Thyroid gland (tissue), 4 donors: Measurements from ENCODE around the gene OR10D3. TPM values are rescaled to one million over a fixed set of nuclear protein-coding genes. Genes with fewer than 3 reads are reported as not detected.

Source experiments
- DNase-seq, 2 donors: peaks; one replicate each; pipeline ENCODE4 v3.0.0-alpha.2; 2019
- H3K27ac ChIP-seq, 3 donors: fragments of 200-600 bp; sonication (generic); 1 replicate in 2 of 3; 2 replicates in 1 of 3; pipeline ENCODE4 v1.5.1; 2016 to 2019; ENCODE audit warnings: mild to moderate bottlenecking in 1 of 3, moderate library complexity in 1 of 3
- H3K27me3 ChIP-seq: fragments of 200-600 bp; sonication (generic); one replicate; pipeline ENCODE4 v1.5.1; 2019
- H3K36me3 ChIP-seq, 2 donors: fragments of 200-600 bp; sonication (generic); one replicate each; pipeline ENCODE4 v1.5.1; 2016 to 2019
- H3K4me1 ChIP-seq, 2 donors: fragments of 200-600 bp; sonication (generic); one replicate each; pipeline ENCODE4 v1.5.1; 2017 to 2019
- H3K4me3 ChIP-seq, 3 donors: fragments of 200-600 bp; sonication (generic); replicated peaks in 1 of 3; 1 replicate in 2 of 3; 2 replicates in 1 of 3; pipeline ENCODE4 v1.5.1; 2016; ENCODE audit warnings: mild to moderate bottlenecking in 1 of 3
- H3K9me3 ChIP-seq: fragments of 200-600 bp; sonication (generic); one replicate; pipeline ENCODE4 v1.5.1; 2017
- CTCF ChIP-seq, 6 experiments: fragments of 200-600 bp in 3 of 6; fragments of 450-650 bp in 3 of 6; sonication (generic) in 3 of 6; IDR thresholded peaks; one replicate each; pipeline ENCODE4 v1.5.1; 2016 to 2019; ENCODE audit warnings: antibody characterized with exemption in 6 of 6, mild to moderate bottlenecking in 2 of 6, inconsistent platforms in 1 of 6, moderate library complexity in 1 of 6
- POLR2A ChIP-seq, 2 donors: fragments of 450-650 bp; IDR thresholded peaks; one replicate each; pipeline ENCODE4 v1.6.1; 2017; ENCODE audit warnings: antibody characterized with exemption in 2 of 2, mild to moderate bottlenecking in 2 of 2, moderate library complexity in 1 of 2
- WGBS, 2 donors: methylation state at CpG; one replicate each; pipeline ENCODE4 v1.1.5; 2017; 5-methylcytosine and 5-hydroxymethylcytosine counted together
- intact Hi-C: fragments of 100-400 bp; cut with DNase I; formaldehyde crosslinking; loops from one replicate; pipeline ENCODE4 v1.15.1; 2023
- total RNA-seq, 4 donors: library from RNA; depleted of rRNA; stranded (reverse); fragments of >200 nt; gene quantifications; one replicate each; pipeline ENCODE4 v1.2.3, GENCODE V29; 2016

OR10D3 gene
- total RNA-seq, 4 donors from 2014 or later = not detected

- H3K36me3 ChIP-seq = no peaks in the 10 kb centered on the region
- TF ChIP-seq POLR2A (IDR thresholded peaks at IDR 0.05) (no peak), CTCF (IDR thresholded peaks at IDR 0.05) (no peak)
- no peaks in the 10 kb centered on the region for H3K4me1 ChIP-seq
- no peak for DNase-seq
- intact Hi-C loops = loop anchor here (5.0 kb wide), 1 partner anchor 122 kb away; no protein-coding TSS in a partner anchor
- H3K27me3 ChIP-seq = no peaks in the 10 kb centered on the region
- H3K9me3 ChIP-seq = no peaks in the 10 kb centered on the region
- no peak overlapping the region for H3K4me3 ChIP-seq
- H3K27ac ChIP-seq = no peak overlapping the region
- 67 to 78% methylated on average over 6 of the region's 6 CpGs for WGBS, 2 donors
These were observed 11.4 kb downstream of the OR10D3 start for GRCh38 chr11:124194293-124195188.

- no peaks in the 10 kb centered on the region for H3K27me3 ChIP-seq
- intact Hi-C loops = loop anchor here (5.0 kb wide), 1 partner anchor 123 kb away; no protein-coding TSS in a partner anchor
- no peak overlapping the region for H3K27ac ChIP-seq
- H3K36me3 ChIP-seq = no peaks in the 10 kb centered on the region
- 27 to 45% methylated on average over 4 of the region's 4 CpGs for WGBS, 2 donors
- no peaks in the 10 kb centered on the region for H3K9me3 ChIP-seq
- TF ChIP-seq POLR2A (IDR thresholded peaks at IDR 0.05) = no peak
- TF ChIP-seq CTCF (IDR thresholded peaks at IDR 0.05) = peak; percentile 17 to 64 (median 56)
- H3K4me3 ChIP-seq = no peak overlapping the region
- H3K4me1 ChIP-seq = no peaks in the 10 kb centered on the region
- DNase-seq = peak; percentile 44 to 51
These were observed 12.1 kb downstream of the OR10D3 start for GRCh38 chr11:124195189-124195734.

DNA sequence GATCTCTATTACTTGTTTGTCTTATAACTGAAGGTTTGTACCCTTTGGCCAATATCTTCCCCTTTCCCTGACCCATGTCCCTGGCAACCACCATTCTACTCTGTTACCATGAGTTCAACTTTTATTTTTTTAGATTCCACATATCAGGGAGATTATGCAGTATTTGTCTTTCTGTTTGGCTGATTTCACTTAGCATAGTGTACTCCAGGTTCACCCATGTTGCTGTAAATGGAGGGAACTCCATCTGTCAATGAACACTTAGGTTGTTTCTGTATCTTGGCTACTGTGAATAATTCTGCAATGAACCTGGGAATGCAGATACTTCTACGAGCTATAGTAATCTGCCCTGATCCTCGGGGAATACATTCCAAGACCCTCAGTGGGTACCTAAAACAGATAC, 14.9 kb downstream of the OR10D3 start:
- no peak for TF ChIP-seq CTCF (IDR thresholded peaks at IDR 0.05)
- no peak for TF ChIP-seq POLR2A (IDR thresholded peaks at IDR 0.05)
- H3K27me3 ChIP-seq = no peaks in the 10 kb centered on the region
- H3K36me3 ChIP-seq = no peaks in the 10 kb centered on the region
- H3K4me3 ChIP-seq = no peak overlapping the region
- no peaks in the 10 kb centered on the region for H3K9me3 ChIP-seq
- H3K4me1 ChIP-seq = no peaks in the 10 kb centered on the region
- intact Hi-C loops = loop anchor here (5.0 kb wide), 1 partner anchor 126 kb away; no protein-coding TSS in a partner anchor
- no peak overlapping the region for H3K27ac ChIP-seq
- WGBS, 2 donors = 83 to 88% methylated on average over 2 of the region's 2 CpGs
- no peak for DNase-seq

DNA sequence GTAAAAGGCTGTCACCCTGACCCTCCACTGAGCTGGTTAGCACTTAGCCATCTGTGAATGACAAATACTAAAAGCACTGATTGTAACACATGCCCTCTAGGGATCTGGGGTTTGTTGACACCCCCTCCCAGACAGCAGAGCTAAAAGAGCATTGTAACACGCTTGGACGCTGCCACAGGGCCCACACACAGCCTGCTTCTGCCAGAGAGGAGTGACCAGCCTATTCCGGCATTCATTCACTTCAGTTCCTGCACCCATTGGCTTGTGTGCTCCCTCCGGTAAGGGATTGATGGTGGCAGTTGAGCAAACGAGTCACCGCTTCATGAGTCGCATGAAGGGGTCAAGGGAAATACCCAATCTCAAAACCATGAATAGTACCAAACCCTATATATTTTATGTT, 15.8 kb downstream of the OR10D3 start:
- Histone ChIP-seq H3K4me3 (no peak overlapping the region), H3K27me3 (no peaks in the 10 kb centered on the region), H3K27ac (no peak overlapping the region), H3K36me3 (no peaks in the 10 kb centered on the region), H3K9me3 (no peaks in the 10 kb centered on the region), H3K4me1 (no peaks in the 10 kb centered on the region)
- TF ChIP-seq CTCF (IDR thresholded peaks at IDR 0.05) (no peak), POLR2A (IDR thresholded peaks at IDR 0.05) (no peak)
- 91 to 95% methylated on average over 5 to 7 of the region's 7 CpGs for WGBS, 2 donors
- intact Hi-C loops = loop anchor here (5.0 kb wide), 1 partner anchor 127 kb away; no protein-coding TSS in a partner anchor
- no peak for DNase-seq

GRCh38 chr11:124199702-124200101, 16.6 kb downstream of the OR10D3 start:
- Histone ChIP-seq H3K27ac (no peak overlapping the region), H3K27me3 (no peaks in the 10 kb centered on the region), H3K36me3 (no peaks in the 10 kb centered on the region), H3K4me1 (no peaks in the 10 kb centered on the region), H3K9me3 (no peaks in the 10 kb centered on the region), H3K4me3 (no peak overlapping the region)
- intact Hi-C loops = loop anchor here (5.0 kb wide), 1 partner anchor 127 kb away; no protein-coding TSS in a partner anchor
- no peak for TF ChIP-seq CTCF (IDR thresholded peaks at IDR 0.05)
- no peak for TF ChIP-seq POLR2A (IDR thresholded peaks at IDR 0.05)
- 74 to 75% methylated on average over 1 of the region's 1 CpG for WGBS, 2 donors
- no peak for DNase-seq
